HTERT RPE-1 (cell line): Measurements from ENCODE around the gene MXRA8.

ENCODE experiments used
- in situ Hi-C: fragments of 300-500 bp; cut with MboI; formaldehyde crosslinking; loops from 4 replicates; pipeline ENCODE4 v1.14.3; 2020; ENCODE audit warnings: low sequenced_read_pairs

The MXRA8 gene

GRCh38 chr1:1352786-1353388 is 5.5 kb downstream of the MXRA8 start:
- in situ Hi-C loops = no loop called here

- in situ Hi-C loops = no loop called here
Observed at GRCh38 chr1:1351511-1352427, 6.6 kb downstream of the MXRA8 start.

GRCh38 chr1:1349256-1350012 is 8.9 kb downstream of the MXRA8 start, which contains the start of gene DVL1:
DVL1 (minus strand) TSS chr1:1349418; CDS start chr1:1349065, 353 bp downstream.
- in situ Hi-C loops = no loop called here

GRCh38 chr1:1348420-1349255 is 9.7 kb downstream of the MXRA8 start:
- in situ Hi-C loops = no loop called here

GRCh38 chr1:1347663-1348419 is 10.5 kb downstream of the MXRA8 start:
- in situ Hi-C loops = no loop called here

GRCh38 chr1:1347026-1347595 is 11.2 kb downstream of the MXRA8 start:
- in situ Hi-C loops = no loop called here

GRCh38 chr1:1346501-1346890 is 11.9 kb downstream of the MXRA8 start:
- in situ Hi-C loops = no loop called here

GRCh38 chr1:1345860-1346500 is 12.4 kb downstream of the MXRA8 start:
- in situ Hi-C loops = no loop called here

- in situ Hi-C loops = no loop called here
Observed at GRCh38 chr1:1345384-1345783, 13.0 kb downstream of the MXRA8 start.

- in situ Hi-C loops = no loop called here
Observed at GRCh38 chr1:1344655-1345361, 13.5 kb downstream of the MXRA8 start.

GRCh38 chr1:1343811-1344421 is 14.4 kb downstream of the MXRA8 start:
- in situ Hi-C loops = no loop called here

GRCh38 chr1:1342584-1343115 is 15.7 kb downstream of the MXRA8 start:
- in situ Hi-C loops = no loop called here

GRCh38 chr1:1342061-1342562 is 16.2 kb downstream of the MXRA8 start:
- in situ Hi-C loops = no loop called here

GRCh38 chr1:1341549-1342021 is 16.8 kb downstream of the MXRA8 start:
- in situ Hi-C loops = no loop called here

- in situ Hi-C loops = no loop called here
Observed at GRCh38 chr1:1340791-1341548, 17.4 kb downstream of the MXRA8 start.

GRCh38 chr1:1340185-1340584 is 18.2 kb downstream of the MXRA8 start:
- in situ Hi-C loops = no loop called here

- in situ Hi-C loops = no loop called here
Observed at GRCh38 chr1:1338278-1338677, 20.1 kb downstream of the MXRA8 start.
